CD4-positive, alpha-beta T cell treated with Interleukin-12 subunit alpha and Interleukin-12 subunit beta, for 1 hour (primary cell): ENCODE measurements around the gene CDC16.

Experiments used
- DNase-seq: peaks from one replicate; pipeline ENCODE4 v3.0.0-alpha.2; 2020

The CDC16 gene

DNA sequence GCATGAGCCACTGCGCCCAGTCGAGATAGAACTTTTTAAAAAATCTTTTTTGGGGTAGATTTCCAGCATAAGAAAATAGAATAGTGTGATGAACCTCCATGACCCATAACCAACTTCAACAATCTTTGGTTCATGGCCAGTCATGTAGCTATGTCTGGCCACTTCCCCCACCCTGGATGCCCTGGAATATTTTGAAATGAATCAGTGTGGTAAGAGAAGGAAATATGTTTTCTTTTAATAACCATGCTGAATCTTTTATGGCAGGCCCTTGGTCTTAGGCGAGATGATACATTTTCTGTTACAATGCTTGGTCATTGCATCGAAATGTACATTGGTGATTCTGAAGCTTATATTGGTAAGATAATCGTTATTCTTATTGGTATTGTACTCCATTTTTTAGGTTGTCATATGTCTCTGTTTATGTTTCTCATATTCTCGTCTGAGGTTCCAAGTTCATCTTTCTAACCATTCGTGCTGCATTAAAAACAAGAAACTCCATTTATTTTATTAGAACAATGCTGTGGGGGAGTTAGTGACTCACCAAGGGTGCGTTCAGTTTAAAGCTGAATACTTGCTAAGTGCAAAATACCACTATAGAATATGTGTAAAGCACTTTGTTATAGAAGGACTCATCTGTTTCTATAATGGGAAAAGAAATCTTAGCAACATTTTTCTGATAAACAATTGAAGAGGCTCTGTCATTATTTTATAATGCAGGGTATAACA, 30.4 kb downstream of the CDC16 start:
- no peak for DNase-seq

DNA sequence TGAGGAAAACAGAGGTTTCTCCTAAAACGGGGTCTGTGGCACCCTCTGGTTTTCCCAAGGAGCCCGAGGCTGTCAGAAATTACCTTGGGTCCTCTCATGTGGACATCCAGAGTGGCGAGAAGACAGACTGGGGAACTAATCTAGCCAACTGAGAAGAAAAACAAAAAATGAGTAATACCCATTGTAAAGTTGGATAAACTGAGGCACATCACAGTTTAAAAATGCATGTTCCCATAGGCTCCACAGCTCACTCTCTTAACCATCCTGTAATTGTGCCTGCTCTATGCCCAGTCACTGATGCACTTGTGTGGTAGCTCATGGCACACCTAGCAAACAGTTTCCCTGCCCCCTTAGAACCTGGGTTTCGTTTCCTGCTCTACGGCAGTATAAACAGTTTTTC, 31.5 kb downstream of the CDC16 start:
- DNase-seq, result no peak

DNA sequence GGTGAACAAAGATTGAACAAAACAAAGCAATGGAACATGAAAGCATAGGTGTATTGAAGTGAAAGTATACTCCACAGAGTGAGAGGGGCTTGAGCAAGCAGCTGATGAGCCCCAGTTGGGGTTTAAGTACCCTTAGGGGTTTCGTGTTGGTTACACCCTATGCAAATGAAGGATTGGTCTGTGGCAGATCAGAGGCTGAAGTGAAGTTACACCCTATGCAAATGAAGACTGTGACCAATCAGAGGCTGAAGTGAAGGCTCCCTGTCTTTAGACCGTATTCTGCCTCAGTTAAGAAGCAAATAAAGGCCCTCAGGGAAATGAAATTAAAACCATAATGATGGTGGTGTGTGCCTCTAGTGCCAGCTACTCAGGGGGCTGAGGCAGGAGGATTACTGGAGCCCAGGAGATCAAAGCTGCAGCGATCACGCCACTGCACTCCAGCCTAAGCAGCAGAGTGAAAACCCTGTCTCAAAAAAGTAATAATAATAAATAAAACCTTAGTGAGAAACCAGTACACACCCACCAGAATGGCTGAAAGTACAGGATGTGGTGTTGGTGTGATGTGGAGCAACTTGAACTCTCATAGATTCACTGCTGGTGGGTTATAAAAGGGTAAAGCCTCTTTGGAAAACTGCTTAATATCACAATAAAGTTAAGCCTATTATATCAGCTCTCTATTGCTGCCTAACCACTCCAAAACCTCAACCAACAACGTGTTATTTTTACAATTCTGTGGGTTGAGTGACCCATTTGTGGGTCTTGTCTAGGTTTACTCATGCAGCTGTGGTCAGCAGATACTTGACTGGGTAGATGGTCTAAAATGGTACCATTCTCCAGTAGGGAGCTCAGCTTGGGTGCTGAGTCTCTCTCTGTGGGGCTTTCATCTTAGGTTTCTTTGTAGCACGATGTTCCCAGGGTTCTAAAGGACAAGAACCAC, 33.9 kb downstream of the CDC16 start:
- peak; percentile 43 for DNase-seq

DNA sequence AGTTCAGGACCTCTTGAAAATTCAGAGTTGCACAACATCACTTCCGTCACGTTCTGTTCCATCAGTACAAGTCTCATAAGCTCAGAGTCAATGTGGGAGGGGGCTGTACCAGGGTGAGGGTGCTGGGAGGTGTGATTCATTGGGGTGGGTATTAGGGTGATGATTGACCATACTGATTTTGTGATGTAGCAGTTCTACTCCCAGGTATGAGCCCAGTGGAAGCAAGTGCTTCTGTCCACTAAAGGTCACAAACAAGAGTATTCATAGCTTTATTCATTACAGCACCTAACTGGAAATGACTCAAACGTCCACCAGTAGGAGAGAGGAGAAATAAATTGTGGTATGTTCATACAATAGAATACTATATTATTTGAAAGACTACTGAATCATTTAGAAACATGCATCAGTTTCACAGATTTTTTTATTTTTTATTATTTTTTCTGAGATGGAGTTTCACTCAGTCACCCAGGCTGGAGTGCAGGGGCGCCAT, 34.6 kb downstream of the CDC16 start:
- DNase-seq, result no peak

DNA sequence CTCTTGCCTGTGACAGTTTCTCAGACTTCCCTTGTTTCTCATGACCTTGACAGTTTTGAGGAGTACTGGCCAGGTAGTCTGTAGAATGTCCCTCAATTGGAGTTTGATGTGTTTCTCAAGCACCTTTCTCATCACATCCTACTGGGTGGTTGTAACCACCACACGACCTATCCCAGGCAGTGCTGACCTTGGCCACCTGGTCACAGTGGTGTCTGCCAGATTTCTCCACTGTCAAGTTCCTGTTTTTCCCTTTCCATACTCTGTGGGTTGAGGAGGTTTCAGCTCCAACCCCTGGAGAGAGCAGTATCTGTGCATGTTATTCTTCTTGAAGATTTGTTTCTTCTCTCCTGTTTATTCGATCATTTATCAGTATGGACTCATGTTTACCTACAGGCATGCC, 38.3 kb downstream of the CDC16 start:
- no peak for DNase-seq

- DNase-seq, result no peak
Observed at GRCh38 chr13:114275304-114275703, 40.6 kb downstream of the CDC16 start.

DNA sequence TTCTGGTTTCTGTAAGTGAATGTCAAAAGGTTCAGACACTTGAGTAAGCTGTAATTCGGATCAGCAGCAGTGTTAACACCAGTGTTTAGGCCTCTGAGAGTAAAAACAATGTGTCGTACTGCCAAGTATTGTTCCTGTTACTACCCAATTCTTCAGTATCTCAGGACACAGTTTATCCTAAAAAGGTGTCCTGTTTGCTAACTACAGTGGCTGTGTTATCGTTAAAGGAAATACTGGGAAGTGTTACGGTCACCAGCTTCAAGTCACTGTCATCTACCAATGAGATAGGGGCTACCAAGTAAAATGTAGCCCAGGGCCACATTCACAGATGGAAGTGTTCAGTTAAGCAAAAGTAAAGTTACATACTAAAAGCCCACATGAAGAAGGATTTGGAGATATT, 44.4 kb downstream of the CDC16 start:
- DNase-seq, result no peak

DNA sequence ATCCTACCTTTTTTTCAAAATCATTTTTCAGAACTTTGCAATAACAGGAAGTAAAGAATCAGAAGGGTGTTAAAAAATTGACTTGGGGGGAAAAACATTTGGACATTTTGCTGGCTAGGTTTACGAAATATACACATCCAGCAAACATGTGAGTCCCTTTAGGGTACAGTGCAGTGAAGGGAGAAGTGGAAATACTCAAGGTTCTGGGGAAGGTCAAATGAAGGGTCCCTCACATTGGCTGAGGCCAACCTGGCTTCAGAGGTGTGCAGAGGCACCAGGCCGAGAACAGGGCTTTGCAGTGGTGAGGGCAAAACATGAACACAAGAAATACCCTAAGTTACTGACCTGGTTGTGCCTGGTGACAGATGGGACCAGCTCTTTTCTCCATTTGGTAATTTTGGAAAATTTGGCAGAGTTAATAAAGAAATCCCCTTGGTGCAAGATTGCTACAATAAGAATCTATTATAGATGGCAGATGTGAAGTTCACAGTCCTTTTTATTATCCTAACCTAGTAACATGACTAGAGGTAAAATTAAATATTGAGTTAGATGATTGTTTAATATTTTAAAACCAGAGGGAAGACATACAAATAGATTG, 45.2 kb downstream of the CDC16 start:
- DNase-seq, result no peak

DNA sequence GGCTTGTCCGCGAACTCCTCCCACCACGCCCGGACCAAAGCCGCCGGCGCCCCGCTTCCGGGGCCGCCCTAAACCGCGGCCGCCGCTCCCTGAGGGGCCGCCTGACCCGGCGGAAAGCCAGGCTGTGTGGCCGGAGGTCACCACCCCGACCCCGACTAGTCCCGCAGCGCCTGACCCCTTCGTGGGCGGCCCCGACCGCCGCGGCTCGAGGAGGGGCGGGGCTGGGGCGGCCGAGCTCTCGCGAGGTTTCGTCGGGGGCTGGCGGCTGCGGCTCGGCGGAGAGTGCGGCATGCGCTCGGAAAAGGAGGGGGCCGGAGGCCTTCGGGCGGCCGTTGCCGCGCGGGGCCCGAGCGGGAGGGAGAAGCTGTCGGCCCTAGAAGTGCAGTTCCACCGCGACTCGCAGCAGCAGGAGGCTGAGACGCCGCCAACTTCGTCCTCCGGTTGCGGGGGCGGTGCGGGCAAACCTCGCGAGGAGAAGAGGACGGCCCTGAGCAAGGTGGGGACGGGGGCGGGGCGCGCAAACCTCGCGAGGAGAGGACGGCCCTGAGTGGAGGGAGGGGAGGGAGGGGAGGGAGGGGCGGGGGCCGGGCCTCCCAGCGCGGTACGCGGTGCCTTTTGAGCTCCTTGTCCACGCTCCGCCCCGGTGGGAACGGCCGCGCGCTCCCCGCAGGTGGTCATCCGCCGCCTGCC, 46.8 kb downstream of the CDC16 start, which contains the start of gene UPF3A:
Gene UPF3A, plus strand, starts transcription at position 251 of the 690 bp plus-strand sequence. Its CDS starts 39 bp downstream, at position 290.
- peak; percentile 86 for DNase-seq

- no peak for DNase-seq
Observed at GRCh38 chr13:114282041-114282670, 47.5 kb downstream of the CDC16 start.

- no peak for DNase-seq
Observed at GRCh38 chr13:114283576-114283975, 48.9 kb downstream of the CDC16 start.

GRCh38 chr13:114284680-114285079, 50.0 kb downstream of the CDC16 start:
- DNase-seq, result no peak

GRCh38 chr13:114285166-114285808, 50.6 kb downstream of the CDC16 start:
- no peak for DNase-seq

DNA sequence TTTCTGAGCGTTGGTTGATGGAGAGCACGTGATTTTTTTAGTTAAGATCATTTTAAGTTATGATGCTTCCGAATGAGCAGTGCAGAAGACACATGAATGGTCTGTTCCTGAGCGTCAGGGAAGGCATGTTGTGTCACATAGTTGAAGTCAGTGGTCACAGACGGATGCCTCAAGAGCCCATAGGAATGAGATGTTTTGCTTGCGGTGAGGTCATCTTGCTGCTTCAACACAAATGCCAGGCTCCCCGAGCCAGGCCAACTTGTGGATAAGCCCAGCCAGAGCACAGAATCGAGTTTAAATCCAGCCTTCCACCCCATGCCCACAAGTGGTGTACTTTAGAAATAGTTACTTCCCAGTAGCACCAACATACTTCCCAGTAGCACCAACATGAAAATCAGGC, 52.1 kb downstream of the CDC16 start:
- no peak for DNase-seq

GRCh38 chr13:114288157-114288591, 53.5 kb downstream of the CDC16 start:
- DNase-seq, result no peak

- DNase-seq, result no peak
Observed at GRCh38 chr13:114296448-114296847, 61.8 kb downstream of the CDC16 start.

DNA sequence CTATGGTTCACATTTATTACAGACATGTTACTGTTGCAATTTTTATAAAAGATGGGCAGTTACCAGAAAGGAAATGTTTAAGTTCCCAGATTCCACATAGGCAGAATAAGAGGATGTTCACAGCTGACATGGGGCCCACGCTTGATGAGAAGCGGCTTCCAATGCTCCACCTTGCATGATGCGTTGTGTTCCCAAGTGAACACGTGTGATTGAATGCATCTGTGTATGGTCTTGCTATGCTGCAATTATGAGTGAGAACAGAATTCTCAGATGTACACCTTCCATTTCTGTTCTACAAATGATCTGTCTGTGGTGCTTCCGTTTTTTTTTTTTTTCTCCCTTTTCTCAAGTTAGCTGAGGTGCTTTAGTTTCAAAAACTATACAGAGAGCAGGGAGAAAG, 62.2 kb downstream of the CDC16 start:
- no peak for DNase-seq

- no peak for DNase-seq
Observed at GRCh38 chr13:114298866-114299265, 64.2 kb downstream of the CDC16 start.

- DNase-seq, result no peak
Observed at GRCh38 chr13:114299604-114300305, 65.1 kb downstream of the CDC16 start.

DNA sequence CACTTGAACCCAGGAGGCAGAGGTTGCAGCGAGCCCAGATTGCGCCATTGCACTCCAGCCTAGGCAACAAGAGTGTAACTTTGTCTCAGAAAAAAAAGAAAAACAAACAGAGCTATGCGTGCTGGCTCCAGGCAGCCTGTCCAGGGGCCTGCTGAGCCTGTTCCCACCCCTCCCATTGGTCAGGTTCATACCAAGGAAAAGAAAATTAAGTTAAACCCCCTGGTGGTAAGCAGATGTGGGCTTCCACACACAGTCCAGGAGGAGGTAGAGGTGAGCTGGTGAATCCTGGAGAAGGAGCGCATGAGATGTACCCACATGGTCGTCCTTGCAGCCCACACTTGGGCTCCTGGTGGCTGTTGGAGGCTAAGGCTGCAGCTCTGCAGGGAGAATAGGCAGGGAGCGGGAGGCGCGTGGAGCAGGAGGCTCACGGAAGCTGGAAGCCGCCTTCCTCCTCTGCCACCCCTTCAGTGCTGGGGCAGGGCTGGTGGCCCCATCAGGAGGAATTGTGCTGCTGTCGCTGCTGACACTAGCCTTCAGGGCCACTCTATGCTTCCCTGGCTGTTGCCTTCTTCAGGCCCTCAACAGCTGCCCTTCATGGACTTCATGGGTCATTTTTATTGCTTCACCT, 69.1 kb downstream of the CDC16 start:
- DNase-seq, result no peak
